IgD-negative memory B cell (primary cell): ENCODE data around the gene AMOTL2. TPM values are rescaled to one million over a fixed set of nuclear protein-coding genes. Genes with fewer than 3 reads are reported as not detected.

ENCODE experiments used
- H3K27ac Mint-ChIP-seq, 3 donors: one replicate each; pipeline ENCODE4 v1.8.0; 2020 to 2022; ENCODE audit warnings: mild to moderate bottlenecking in 3 of 3, mixed read lengths in 3 of 3, moderate library complexity in 1 of 3
- H3K27me3 Mint-ChIP-seq: one replicate; pipeline ENCODE4 v1.8.0; 2021; ENCODE audit warnings: mixed read lengths
- H3K36me3 Mint-ChIP-seq: one replicate; pipeline ENCODE4 v1.8.0; 2020; ENCODE audit warnings: mild to moderate bottlenecking, mixed read lengths
- H3K4me1 Mint-ChIP-seq, 3 donors: one replicate each; pipeline ENCODE4 v1.8.0; 2020 to 2022; ENCODE audit warnings: mixed read lengths in 3 of 3, mild to moderate bottlenecking in 1 of 3
- H3K4me3 Mint-ChIP-seq, 4 donors: one replicate each; pipeline ENCODE4 v1.8.0; 2020 to 2022; ENCODE audit warnings: mild to moderate bottlenecking in 4 of 4, mixed read lengths in 4 of 4, moderate library complexity in 3 of 4
- H3K9me3 Mint-ChIP-seq, 3 donors: one replicate each; pipeline ENCODE4 v1.8.0; 2020 to 2021; ENCODE audit warnings: mixed read lengths in 3 of 3, mild to moderate bottlenecking in 1 of 3
- polyA plus RNA-seq: library from polyadenylated mRNA; unstranded; fragments of 300-500 nt; fragmentation: Illumina TruSeq; gene quantifications from one replicate; pipeline ENCODE4 v1.2.3, GENCODE V29; 2021

Gene AMOTL2
- polyA plus RNA-seq, 1 donor from 2014 or later: not detected

GRCh38 chr3:134317106-134317947, 56.9 kb downstream of the AMOTL2 start:
- peak overlapping the region in 1 of 3 donors; percentile 9 for H3K27ac Mint-ChIP-seq
- no peak overlapping the region for H3K4me3 Mint-ChIP-seq
- H3K27me3 Mint-ChIP-seq: peaks cover 12% of the 10 kb centered on the region
- no peaks in the 10 kb centered on the region for H3K36me3 Mint-ChIP-seq
- H3K9me3 Mint-ChIP-seq: peaks cover 0 to 2% (median 0%) of the 10 kb centered on the region in 3 donors
- H3K4me1 Mint-ChIP-seq: no peaks in the 10 kb centered on the region

- H3K4me3 Mint-ChIP-seq: no peak overlapping the region
These were observed 58.8 kb downstream of the AMOTL2 start for GRCh38 chr3:134315286-134316106.

GRCh38 chr3:134314588-134315285, 59.5 kb downstream of the AMOTL2 start:
- Mint-ChIP-seq H3K27ac (peak overlapping the region in 1 of 3 donors; percentile 87), H3K4me1 (no peaks in the 10 kb centered on the region), H3K36me3 (no peaks in the 10 kb centered on the region), H3K9me3 (peaks cover 0 to 2% (median 0%) of the 10 kb centered on the region in 3 donors), H3K4me3 (no peak overlapping the region), H3K27me3 (peaks cover 19% of the 10 kb centered on the region)

More at GRCh38 chr3:134315286-134316106, 58.8 kb downstream of the AMOTL2 start:
- Mint-ChIP-seq H3K4me1 (no peaks in the 10 kb centered on the region), H3K27ac (no peak overlapping the region), H3K36me3 (no peaks in the 10 kb centered on the region), H3K27me3 (peaks cover 19% of the 10 kb centered on the region), H3K9me3 (peaks cover 0 to 2% (median 0%) of the 10 kb centered on the region in 3 donors)

- Mint-ChIP-seq H3K36me3 (no peaks in the 10 kb centered on the region), H3K4me3 (peak overlapping the region in 2 of 4 donors; percentile 12 to 45), H3K9me3 (peaks cover 0 to 2% (median 0%) of the 10 kb centered on the region in 3 donors), H3K4me1 (no peaks in the 10 kb centered on the region), H3K27me3 (peaks cover 19% of the 10 kb centered on the region), H3K27ac (no peak overlapping the region)
These were observed 60.2 kb downstream of the AMOTL2 start for GRCh38 chr3:134313847-134314587.

GRCh38 chr3:134312873-134313846, 61.1 kb downstream of the AMOTL2 start:
- H3K4me3 Mint-ChIP-seq: peak overlapping the region in 3 of 4 donors; percentile 17 to 66 (median 44)
- H3K9me3 Mint-ChIP-seq: peaks cover 0 to 2% (median 0%) of the 10 kb centered on the region in 3 donors
- peaks cover 21% of the 10 kb centered on the region for H3K27me3 Mint-ChIP-seq

GRCh38 chr3:134312072-134312872, 62.0 kb downstream of the AMOTL2 start:
- H3K27ac Mint-ChIP-seq: no peak overlapping the region
- no peaks in the 10 kb centered on the region for H3K36me3 Mint-ChIP-seq
- peaks cover 25% of the 10 kb centered on the region for H3K27me3 Mint-ChIP-seq
- H3K4me1 Mint-ChIP-seq: peaks cover 0 to 4% (median 3%) of the 10 kb centered on the region in 3 donors
- peak overlapping the region in 3 of 4 donors; percentile 17 to 66 (median 44) for H3K4me3 Mint-ChIP-seq
- H3K9me3 Mint-ChIP-seq: peaks cover 0 to 2% (median 0%) of the 10 kb centered on the region in 3 donors

More at GRCh38 chr3:134312873-134313846, 61.1 kb downstream of the AMOTL2 start:
- no peaks in the 10 kb centered on the region for H3K36me3 Mint-ChIP-seq
- peaks cover 0 to 2% (median 2%) of the 10 kb centered on the region in 3 donors for H3K4me1 Mint-ChIP-seq
- no peak overlapping the region for H3K27ac Mint-ChIP-seq

GRCh38 chr3:134311693-134312071, 62.6 kb downstream of the AMOTL2 start:
- no peak overlapping the region for H3K4me3 Mint-ChIP-seq
- H3K9me3 Mint-ChIP-seq: peaks cover 0 to 2% (median 0%) of the 10 kb centered on the region in 3 donors
- H3K36me3 Mint-ChIP-seq: no peaks in the 10 kb centered on the region
- H3K27ac Mint-ChIP-seq: no peak overlapping the region
- H3K27me3 Mint-ChIP-seq: peaks cover 25% of the 10 kb centered on the region
- H3K4me1 Mint-ChIP-seq: peaks cover 0 to 4% (median 3%) of the 10 kb centered on the region in 3 donors

GRCh38 chr3:134311265-134311664, 63.0 kb downstream of the AMOTL2 start:
- no peak overlapping the region for H3K4me3 Mint-ChIP-seq
- peaks cover 24% of the 10 kb centered on the region for H3K27me3 Mint-ChIP-seq
- H3K36me3 Mint-ChIP-seq: no peaks in the 10 kb centered on the region
- H3K4me1 Mint-ChIP-seq: peaks cover 0 to 4% (median 3%) of the 10 kb centered on the region in 3 donors
- no peak overlapping the region for H3K27ac Mint-ChIP-seq
- H3K9me3 Mint-ChIP-seq: peaks cover 0 to 2% (median 0%) of the 10 kb centered on the region in 3 donors

GRCh38 chr3:134309987-134310700, 64.1 kb downstream of the AMOTL2 start:
- peaks cover 0 to 4% (median 3%) of the 10 kb centered on the region in 3 donors for H3K4me1 Mint-ChIP-seq
- no peak overlapping the region for H3K27ac Mint-ChIP-seq
- H3K36me3 Mint-ChIP-seq: no peaks in the 10 kb centered on the region
- H3K27me3 Mint-ChIP-seq: peaks cover 27% of the 10 kb centered on the region
- H3K4me3 Mint-ChIP-seq: no peak overlapping the region
- H3K9me3 Mint-ChIP-seq: peaks cover 0 to 2% (median 0%) of the 10 kb centered on the region in 3 donors

GRCh38 chr3:134308350-134308891, 65.8 kb downstream of the AMOTL2 start:
- Mint-ChIP-seq H3K4me1 (peaks cover 0 to 4% (median 3%) of the 10 kb centered on the region in 3 donors), H3K27ac (no peak overlapping the region), H3K4me3 (peak overlapping the region in 2 of 4 donors; percentile 35 to 51), H3K36me3 (no peaks in the 10 kb centered on the region), H3K9me3 (peaks cover 0 to 2% (median 0%) of the 10 kb centered on the region in 3 donors), H3K27me3 (peaks cover 19% of the 10 kb centered on the region)

- peaks cover 0 to 4% (median 3%) of the 10 kb centered on the region in 3 donors for H3K4me1 Mint-ChIP-seq
- H3K36me3 Mint-ChIP-seq: no peaks in the 10 kb centered on the region
- no peaks in the 10 kb centered on the region for H3K9me3 Mint-ChIP-seq
- H3K27ac Mint-ChIP-seq: no peak overlapping the region
- H3K4me3 Mint-ChIP-seq: no peak overlapping the region
- peaks cover 16% of the 10 kb centered on the region for H3K27me3 Mint-ChIP-seq
These were observed 66.8 kb downstream of the AMOTL2 start for GRCh38 chr3:134307425-134307824.

GRCh38 chr3:134306320-134306719, 67.9 kb downstream of the AMOTL2 start:
- Mint-ChIP-seq H3K4me1 (peaks cover 0 to 4% (median 3%) of the 10 kb centered on the region in 3 donors), H3K27me3 (peaks cover 9% of the 10 kb centered on the region), H3K36me3 (no peaks in the 10 kb centered on the region), H3K4me3 (no peak overlapping the region), H3K9me3 (no peaks in the 10 kb centered on the region), H3K27ac (no peak overlapping the region)
